PFSK-1 (cell line): ENCODE data around the gene LRRIQ3.

Source experiments
- SIN3A ChIP-seq: IDR thresholded peaks from 2 replicates; pipeline ENCODE4 v1.6.1; 2012; ENCODE audit warnings: mild to moderate bottlenecking, low read length, moderate library complexity, borderline replicate concordance; ENCODE audit not compliant: insufficient read depth
- TAF1 ChIP-seq: IDR thresholded peaks from 2 replicates; pipeline ENCODE4 v1.6.1; 2012; ENCODE audit warnings: low read length, control low read depth, borderline replicate concordance; ENCODE audit not compliant: insufficient read depth

GRCh38 chr1:73978964-73979363, 219.0 kb downstream of the LRRIQ3 start:
- no peak for TF ChIP-seq TAF1
- TF ChIP-seq SIN3A, result no peak
